IPS DF 4.7 (cell line): ENCODE results near the gene DLG2.
"Not testable (repeated sequence)": the region's sequence is repeated elsewhere in the genome, so short reads cannot be mapped to it uniquely, and the experiment has no call there.

Source experiments
- DNase-seq: peaks from one replicate; pipeline ENCODE4 v3.0.0-alpha.2; 2013; ENCODE audit warnings: low spot score; ENCODE audit errors: extremely low read depth

Gene DLG2

DNA sequence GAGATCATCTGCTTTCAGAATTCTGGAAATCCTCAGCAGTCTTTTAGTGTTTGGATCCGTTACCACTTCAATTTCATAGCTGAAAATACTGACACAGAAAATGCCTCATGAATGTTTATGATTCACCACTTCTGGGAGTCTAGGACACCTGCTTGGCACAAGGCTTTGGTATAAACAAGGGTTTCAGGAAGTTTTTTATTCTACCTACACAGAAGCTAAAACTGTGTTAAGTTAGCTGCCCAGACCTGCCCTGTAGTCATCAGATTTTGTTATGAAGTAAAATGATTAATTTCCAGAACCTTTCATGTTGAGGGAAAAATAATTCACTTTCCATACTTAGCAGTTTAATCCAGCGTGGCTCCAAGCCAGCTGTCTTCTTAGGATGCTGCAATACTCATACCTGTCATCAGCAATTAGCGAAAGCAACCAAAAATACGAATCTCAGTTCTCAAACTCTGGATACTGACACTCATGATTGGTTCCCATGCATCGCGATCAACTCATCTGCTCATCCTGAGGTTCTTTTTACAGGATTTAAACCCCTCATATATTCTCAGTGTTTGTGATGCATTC lies 1882.4 kb downstream of the DLG2 start:
- no peak for DNase-seq

DNA sequence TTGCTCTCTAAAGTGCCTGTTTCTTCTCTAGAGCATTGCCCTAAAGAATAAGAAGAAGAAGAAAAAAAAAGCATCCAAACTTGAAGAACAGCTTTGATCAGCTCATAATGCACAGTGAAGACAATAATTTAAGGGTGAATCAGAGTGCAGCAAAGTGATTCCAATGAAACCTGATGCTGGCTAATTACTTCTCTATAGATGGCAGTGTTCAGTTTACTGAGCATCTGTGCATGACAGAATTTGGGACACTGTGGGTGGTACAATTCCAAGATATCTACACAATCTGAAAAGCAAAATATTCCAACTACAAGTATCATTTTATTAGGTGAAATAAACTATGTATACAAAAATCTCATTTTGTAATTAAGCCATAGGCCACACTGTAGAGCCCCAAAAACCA lies 1890.5 kb downstream of the DLG2 start:
- no peak for DNase-seq

DNA sequence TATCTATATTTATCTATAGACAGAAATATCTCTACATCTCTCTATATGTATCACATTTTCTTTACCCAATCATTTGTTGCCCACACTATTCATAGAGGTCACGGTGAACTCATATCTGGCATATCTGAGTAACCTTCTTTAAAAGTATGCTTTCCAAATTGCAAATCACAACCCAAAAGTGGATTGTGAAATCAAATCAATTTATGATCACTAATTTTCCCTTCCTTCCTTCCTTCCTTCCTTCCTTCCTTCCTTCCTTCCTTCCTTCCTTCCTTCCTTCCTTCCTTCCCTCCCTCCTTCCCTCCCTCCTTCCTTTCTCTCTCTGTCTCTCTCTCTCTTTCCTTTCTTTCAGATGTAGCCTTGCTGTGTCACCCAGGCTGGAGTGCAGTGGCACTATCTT lies 1893.0 kb downstream of the DLG2 start:
- no peak for DNase-seq

- DNase-seq: not testable (repeated sequence)
Measured at GRCh38 chr11:83731288-83731687, 1895.9 kb downstream of the DLG2 start.

- DNase-seq: no peak
Measured at GRCh38 chr11:83728281-83728680, 1898.9 kb downstream of the DLG2 start.

- DNase-seq: no peak
Measured at GRCh38 chr11:83727251-83727650, 1899.9 kb downstream of the DLG2 start.

DNA sequence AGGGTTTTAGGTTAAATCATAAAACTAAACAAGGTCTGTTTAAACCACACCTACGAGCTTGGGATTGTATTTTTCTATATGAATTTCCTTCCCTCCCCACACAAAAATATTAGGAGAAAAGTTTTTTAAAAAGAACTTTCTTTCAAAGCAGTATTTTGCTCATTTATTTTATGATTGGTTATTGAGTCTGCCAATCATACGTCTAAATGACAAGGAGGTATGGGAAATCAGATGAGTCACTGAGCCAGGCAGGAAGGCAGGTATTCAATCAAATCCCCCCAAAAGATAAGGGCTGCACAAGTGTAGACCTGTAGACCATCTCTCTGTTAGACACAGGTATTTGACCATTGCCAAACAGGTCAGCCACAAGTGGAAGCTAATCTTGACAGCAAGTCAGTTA lies 1900.8 kb downstream of the DLG2 start:
- no peak for DNase-seq

- DNase-seq: no peak
Measured at GRCh38 chr11:83725728-83726127, 1901.4 kb downstream of the DLG2 start.

GRCh38 chr11:83725269-83725560 lies 1901.9 kb downstream of the DLG2 start:
- no peak for DNase-seq

- no peak for DNase-seq
Measured at GRCh38 chr11:83723999-83724398, 1903.1 kb downstream of the DLG2 start.

GRCh38 chr11:83722392-83723119 lies 1904.6 kb downstream of the DLG2 start:
- DNase-seq: no peak

DNA sequence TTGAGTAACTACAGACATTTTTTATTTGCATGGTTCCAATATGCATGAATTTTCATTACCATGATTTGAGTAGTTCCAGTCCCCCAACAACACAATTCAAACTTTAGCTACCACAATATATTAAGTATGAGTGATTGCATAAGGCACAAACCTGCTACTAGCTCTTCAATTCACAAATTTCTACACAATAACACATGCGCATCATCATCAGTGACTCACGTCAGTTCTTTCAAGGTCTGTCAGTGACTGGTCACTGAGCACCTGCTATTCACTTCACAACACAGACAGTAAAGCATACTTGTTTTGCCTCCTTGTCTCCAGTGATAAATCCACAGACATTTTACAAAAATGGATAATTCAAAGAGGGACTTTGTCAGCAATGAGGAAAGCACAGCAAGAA lies 1905.9 kb downstream of the DLG2 start:
- DNase-seq: no peak

- no peak for DNase-seq
Measured at GRCh38 chr11:83720675-83721074, 1906.5 kb downstream of the DLG2 start.

- DNase-seq: no peak
Measured at GRCh38 chr11:83717537-83717936, 1909.6 kb downstream of the DLG2 start.

- DNase-seq: no peak
Measured at GRCh38 chr11:83715927-83716535, 1911.1 kb downstream of the DLG2 start.

DNA sequence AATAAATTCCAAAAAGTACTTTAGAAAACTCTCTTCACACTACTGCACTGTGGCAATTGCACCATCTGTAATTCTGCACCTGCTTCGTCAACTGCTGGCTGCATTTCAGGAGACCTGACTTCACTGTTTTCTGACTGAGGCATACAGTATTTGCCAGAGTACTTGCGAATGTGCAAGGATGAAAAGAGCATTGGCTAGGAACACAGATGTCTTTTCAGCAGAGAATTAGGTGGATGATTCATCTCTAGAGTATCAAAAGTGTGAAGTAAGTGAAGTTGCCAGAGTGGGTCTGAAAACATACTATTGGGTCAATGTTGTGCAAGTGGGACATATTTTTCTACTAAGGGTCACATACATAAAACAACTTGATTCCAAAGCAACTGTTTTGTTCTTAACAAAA lies 1913.4 kb downstream of the DLG2 start:
- DNase-seq: no peak

GRCh38 chr11:83711106-83711527 lies 1916.0 kb downstream of the DLG2 start:
- no peak for DNase-seq

GRCh38 chr11:83709434-83709833 lies 1917.7 kb downstream of the DLG2 start:
- DNase-seq: no peak

DNA sequence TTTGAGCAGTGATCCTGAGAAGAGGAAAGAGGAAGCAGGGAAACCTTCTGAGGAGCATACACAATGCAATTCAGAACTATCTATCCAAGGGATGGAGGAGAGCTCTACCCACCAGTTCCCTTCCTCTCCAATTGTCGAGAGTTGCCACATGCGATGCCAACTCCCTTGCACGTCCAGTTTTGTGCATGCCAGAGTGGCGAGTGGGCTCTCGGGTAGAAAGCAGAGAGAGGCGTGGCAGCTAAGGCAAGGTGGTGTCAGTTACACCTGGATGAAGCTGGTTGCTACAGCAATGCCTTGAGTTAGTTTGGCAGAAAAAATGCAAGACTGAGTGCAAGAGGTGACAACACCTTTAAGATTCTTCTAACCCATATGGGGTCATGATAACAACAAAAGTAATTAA lies 1920.6 kb downstream of the DLG2 start:
- DNase-seq: no peak

DNA sequence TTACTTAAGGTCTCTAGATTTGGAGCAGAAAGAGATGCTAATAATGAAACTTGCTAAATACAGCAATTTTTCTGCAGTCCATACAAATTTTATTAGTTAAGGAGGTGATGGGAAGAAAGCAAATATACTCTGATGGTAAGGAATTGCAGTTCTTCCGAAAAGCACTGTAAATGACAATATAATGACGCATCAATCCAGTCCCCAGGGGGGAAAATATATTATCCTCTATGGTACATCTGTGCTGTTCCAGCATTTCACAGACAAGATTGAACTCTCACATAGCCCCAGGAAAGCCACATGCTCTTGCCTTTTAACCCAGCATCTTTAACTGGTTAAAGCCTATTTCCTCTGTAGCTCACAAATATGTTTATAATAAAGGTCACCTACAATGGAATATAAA lies 1924.3 kb downstream of the DLG2 start:
- no peak for DNase-seq

DNA sequence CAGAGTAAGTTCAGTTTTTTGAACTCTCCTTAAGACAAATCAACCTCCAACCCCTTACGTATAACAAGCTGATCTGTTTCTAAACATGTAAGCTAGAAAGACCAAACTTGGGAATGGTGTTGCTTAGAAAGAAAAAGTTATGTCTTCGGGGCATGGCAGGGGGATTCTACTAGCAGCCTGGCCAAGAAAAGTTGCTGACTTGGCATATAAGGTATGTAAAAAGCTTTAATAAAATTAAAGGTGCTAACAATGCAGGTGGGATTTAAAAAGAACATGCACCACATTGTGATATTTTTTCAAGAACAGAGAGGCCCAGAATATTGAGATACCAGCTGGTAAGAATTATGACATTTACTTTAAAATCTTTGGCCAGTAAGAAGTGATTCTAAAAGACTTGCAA lies 1929.6 kb downstream of the DLG2 start:
- no peak for DNase-seq

- no peak for DNase-seq
Measured at GRCh38 chr11:83695046-83695445, 1932.1 kb downstream of the DLG2 start.
